ENCODE results near the gene LDB1. TPM values are rescaled to one million over a fixed set of nuclear protein-coding genes. Genes with fewer than 3 reads are reported as not detected.
A peak's percentile ranks its signal among the peaks of the same experiment; 100 is the strongest.

The LDB1 gene
- total and polyA plus RNA-seq, 8 donors, result 12.5 to 32.1 (median 18.2) TPM

GRCh38 chr10:102139281-102140110 is 19.3 kb upstream of the LDB1 start:
- FAIRE-seq (no peak), DNase-seq (no peak), ATAC-seq (peak in 1 of 4 donors; percentile 7)
- WGBS, 2 donors, result 90 to 93% methylated on average over 15 of the region's 15 CpGs
- H3K9me3 ChIP-seq, result no peaks in the 10 kb centered on the region
- peaks cover 10 to 36% (median 25%) of the 10 kb centered on the region in 3 donors for H3K36me3 ChIP-seq
- peaks cover 0 to 9% (median 8%) of the 10 kb centered on the region in 3 donors for H3K4me1 ChIP-seq
- H3K27me3 ChIP-seq, result no peaks in the 10 kb centered on the region
- TF ChIP-seq CTCF (IDR thresholded peaks at IDR 0.05), result no peak
- H3K4me3 ChIP-seq, result no peak overlapping the region
- H3K27ac ChIP-seq, result no peak overlapping the region
- intact Hi-C loops (cut with DNase I), result no loop called here

DNA sequence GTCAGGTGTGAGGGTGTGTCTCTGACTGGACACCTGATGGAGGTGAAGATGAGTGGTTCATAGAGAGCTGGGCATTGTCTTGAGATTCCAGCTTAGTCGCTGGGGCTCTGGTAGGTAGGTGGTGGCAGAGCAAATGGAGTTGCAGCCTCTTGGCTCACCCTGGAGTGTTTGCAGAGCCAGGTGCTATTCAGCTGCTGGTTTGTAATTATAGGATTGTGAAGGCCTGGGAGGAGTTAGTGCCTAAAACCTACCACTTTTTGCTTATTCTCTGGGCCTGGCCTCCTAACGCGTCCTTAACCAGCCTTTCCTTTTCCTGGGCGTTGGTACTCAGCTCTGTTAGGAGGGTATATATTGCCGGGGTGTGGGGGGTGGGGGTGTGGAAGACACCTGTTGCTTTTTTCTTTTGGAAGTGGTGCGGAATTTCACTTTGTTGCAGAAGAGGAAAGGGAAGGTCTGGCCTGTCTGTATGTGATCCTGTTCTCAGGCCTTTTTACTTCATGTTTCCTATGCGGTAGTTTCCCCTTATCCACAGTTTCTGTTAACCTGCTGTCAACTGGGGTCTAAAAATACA is 15.9 kb upstream of the LDB1 start:
- intact Hi-C loops (cut with DNase I), result no loop called here
- ATAC-seq (no peak), DNase-seq (no peak), FAIRE-seq (no peak)
- 71 to 76% methylated on average over 7 of the region's 7 CpGs for WGBS, 2 donors
- TF ChIP-seq CTCF (IDR thresholded peaks at IDR 0.05), result no peak
- no peak overlapping the region for H3K4me3 ChIP-seq
- H3K36me3 ChIP-seq, result peaks cover 10 to 30% (median 25%) of the 10 kb centered on the region in 3 donors
- peaks cover 0 to 13% (median 11%) of the 10 kb centered on the region in 3 donors for H3K4me1 ChIP-seq
- no peak overlapping the region for H3K27ac ChIP-seq
- H3K27me3 ChIP-seq, result no peaks in the 10 kb centered on the region
- no peaks in the 10 kb centered on the region for H3K9me3 ChIP-seq

- intact Hi-C loops (cut with DNase I), result no loop called here
- peaks cover 10 to 15% (median 13%) of the 10 kb centered on the region in 3 donors for H3K36me3 ChIP-seq
- H3K27ac ChIP-seq, result no peak overlapping the region
- peak overlapping the region in 2 of 4 donors; percentile 70 to 99 for H3K4me3 ChIP-seq
- no peaks in the 10 kb centered on the region for H3K9me3 ChIP-seq
- no peak for ATAC-seq
- WGBS, 2 donors, result 44 to 46% methylated on average over 2 of the region's 2 CpGs
- no peaks in the 10 kb centered on the region for H3K27me3 ChIP-seq
- no peak for TF ChIP-seq CTCF (IDR thresholded peaks at IDR 0.05)
- no peak for FAIRE-seq
- H3K4me1 ChIP-seq, result peaks cover 0 to 13% (median 11%) of the 10 kb centered on the region in 3 donors
- DNase-seq, result no peak
These were observed 14.2 kb upstream of the LDB1 start for GRCh38 chr10:102134416-102134815.

DNA sequence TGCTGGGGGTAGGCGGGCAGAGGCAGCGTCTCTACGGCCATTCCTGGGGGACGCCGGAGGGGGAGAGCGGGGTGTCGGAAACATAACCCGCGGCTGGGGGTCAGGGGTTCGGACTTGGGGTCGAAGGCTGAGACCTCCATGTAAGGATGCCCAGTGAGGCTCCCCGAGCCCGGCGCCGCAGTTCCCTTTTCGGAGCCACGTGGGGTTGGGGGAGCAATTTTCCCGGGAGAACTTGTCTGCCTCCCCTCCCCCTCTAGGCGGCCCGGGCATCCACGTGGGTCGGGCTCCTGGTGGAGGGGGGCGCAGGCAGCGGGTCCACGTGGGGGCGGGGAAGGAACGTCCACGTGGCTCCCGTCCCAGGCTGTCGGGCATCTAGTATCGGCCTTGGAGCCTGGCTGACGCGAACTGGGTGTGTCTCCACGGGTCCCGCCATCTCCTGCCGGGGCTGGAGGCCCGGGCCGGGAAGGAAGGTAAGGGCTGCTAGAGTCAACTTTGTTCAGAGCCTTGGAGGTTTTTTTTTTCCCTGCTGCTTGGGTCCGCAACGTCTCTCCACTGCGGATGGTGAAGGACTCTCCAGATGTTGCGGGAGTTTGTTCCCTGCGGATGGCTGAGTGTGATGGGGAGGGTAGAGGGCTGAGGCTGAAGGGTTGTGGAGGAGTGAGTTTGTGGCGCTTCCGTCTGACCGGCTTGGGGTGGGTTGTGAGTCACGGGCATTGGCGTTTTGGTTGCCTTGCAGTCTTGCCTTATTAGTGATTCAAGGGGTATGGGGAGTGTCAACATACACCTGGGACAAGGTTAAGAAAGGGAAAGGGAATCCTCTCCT is 13.4 kb upstream of the LDB1 start:
- no peak for FAIRE-seq
- no peaks in the 10 kb centered on the region for H3K27me3 ChIP-seq
- intact Hi-C loops (cut with DNase I), result no loop called here
- ATAC-seq, result peak; percentile 52 to 65 (median 57)
- no peaks in the 10 kb centered on the region for H3K9me3 ChIP-seq
- DNase-seq, result peak; percentile 76 to 90 (median 82)
- H3K27ac ChIP-seq, result peak overlapping the region; percentile 85 to 90 (median 88)
- peaks cover 2 to 8% (median 5%) of the 10 kb centered on the region in 3 donors for H3K36me3 ChIP-seq
- WGBS, 2 donors, result 0 to 1% methylated on average over 44 to 48 of the region's 48 CpGs
- peaks cover 0 to 13% (median 11%) of the 10 kb centered on the region in 3 donors for H3K4me1 ChIP-seq
- no peak for TF ChIP-seq CTCF (IDR thresholded peaks at IDR 0.05)
- peak overlapping the region; percentile 70 to 99 (median 97) for H3K4me3 ChIP-seq
